NT2/D1 (cell line): Measurements from ENCODE around the gene TEPSIN.

Experiments
- DNase-seq: peaks from one replicate; pipeline ENCODE4 v3.0.0-alpha.2; 2011; ENCODE audit warnings: low read depth, low spot score
- H3K27me3 ChIP-seq: 2 replicates; pipeline ENCODE4 v1.6.0; 2011; ENCODE audit warnings: mild to moderate bottlenecking; ENCODE audit not compliant: insufficient read length, insufficient read depth
- H3K36me3 ChIP-seq: 2 replicates; pipeline ENCODE4 v1.6.1; 2011; ENCODE audit warnings: mild to moderate bottlenecking, low read length, mixed read lengths; ENCODE audit not compliant: insufficient read depth, insufficient read length
- H3K4me1 ChIP-seq: 2 replicates; pipeline ENCODE4 v1.5.1; 2011; ENCODE audit not compliant: insufficient read depth, insufficient read length
- H3K4me3 ChIP-seq: 2 replicates; pipeline ENCODE4 v1.5.1; 2011; ENCODE audit warnings: low read depth; ENCODE audit not compliant: insufficient read length
- H3K9ac ChIP-seq: 2 replicates; pipeline ENCODE4 v1.6.0; 2011; ENCODE audit warnings: low read depth; ENCODE audit not compliant: insufficient read length
- H3K9me3 ChIP-seq: 2 replicates; pipeline ENCODE4 v1.5.1; 2011; ENCODE audit warnings: mild to moderate bottlenecking, low read length; ENCODE audit not compliant: insufficient read depth
- SUZ12 ChIP-seq: IDR thresholded peaks from 2 replicates; pipeline ENCODE4 v1.6.1; 2011; ENCODE audit not compliant: insufficient read length, insufficient read depth; ENCODE audit errors: extremely low read depth
- YY1 ChIP-seq: IDR thresholded peaks from 2 replicates; pipeline ENCODE4 v1.6.1; 2011; ENCODE audit not compliant: insufficient read length, insufficient read depth
- ZNF274 ChIP-seq: IDR thresholded peaks from 2 replicates; pipeline ENCODE4 v1.6.1; 2011; ENCODE audit warnings: mild to moderate bottlenecking, low read depth, low read length

TEPSIN gene

DNA sequence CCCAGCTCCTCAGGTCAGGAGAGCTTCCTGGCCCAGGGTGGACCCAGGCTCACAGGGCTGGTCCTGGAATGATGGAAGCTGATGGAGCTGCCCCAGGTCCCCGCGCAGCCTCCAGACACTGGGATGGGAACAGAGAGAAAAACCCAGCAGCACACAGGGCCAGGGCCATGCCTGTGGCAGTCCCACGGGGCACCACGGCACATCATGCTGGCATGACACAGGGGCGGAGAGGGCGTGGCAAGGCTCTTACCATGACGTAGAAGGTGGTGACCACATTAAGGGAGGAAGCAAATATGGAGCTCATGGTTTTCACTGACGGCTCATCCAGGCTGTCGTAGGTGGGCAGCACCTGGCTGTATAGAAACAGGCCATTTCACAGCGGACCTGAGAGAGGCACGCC is 37.9 kb upstream of the TEPSIN start:
- TF ChIP-seq ZNF274, result no peak
- peaks cover 76% of the 10 kb centered on the region for H3K36me3 ChIP-seq
- H3K9me3 ChIP-seq, result no peaks in the 10 kb centered on the region
- no peak overlapping the region for H3K9ac ChIP-seq
- DNase-seq, result no peak
- no peaks in the 10 kb centered on the region for H3K27me3 ChIP-seq
- H3K4me1 ChIP-seq, result no peaks in the 10 kb centered on the region
- H3K4me3 ChIP-seq, result no peak overlapping the region

DNA sequence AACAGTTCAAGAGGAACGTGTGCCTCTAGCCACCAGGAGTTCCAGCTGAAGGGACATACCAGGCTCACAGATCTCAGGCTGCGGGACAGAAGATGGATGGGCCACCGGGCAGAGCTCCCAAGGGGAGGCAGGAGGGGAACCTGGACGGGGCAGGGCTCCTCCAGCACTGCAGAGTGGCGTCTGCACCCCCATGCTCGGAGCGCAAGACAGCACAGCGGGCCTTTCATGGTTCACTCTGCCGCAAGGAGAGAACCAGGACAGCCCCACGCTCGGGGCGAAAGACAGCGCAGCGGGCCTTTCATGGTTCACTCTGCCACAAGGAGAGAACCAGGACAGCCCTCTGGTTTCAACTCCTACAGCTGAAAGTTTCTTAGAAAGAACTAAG is 35.6 kb upstream of the TEPSIN start:
- H3K4me1 ChIP-seq, result no peaks in the 10 kb centered on the region
- H3K4me3 ChIP-seq, result no peak overlapping the region
- H3K9me3 ChIP-seq, result no peaks in the 10 kb centered on the region
- DNase-seq, result no peak
- peaks cover 78% of the 10 kb centered on the region for H3K36me3 ChIP-seq
- H3K27me3 ChIP-seq, result no peaks in the 10 kb centered on the region
- no peak overlapping the region for H3K9ac ChIP-seq
- TF ChIP-seq SUZ12 (no peak), ZNF274 (no peak)

DNA sequence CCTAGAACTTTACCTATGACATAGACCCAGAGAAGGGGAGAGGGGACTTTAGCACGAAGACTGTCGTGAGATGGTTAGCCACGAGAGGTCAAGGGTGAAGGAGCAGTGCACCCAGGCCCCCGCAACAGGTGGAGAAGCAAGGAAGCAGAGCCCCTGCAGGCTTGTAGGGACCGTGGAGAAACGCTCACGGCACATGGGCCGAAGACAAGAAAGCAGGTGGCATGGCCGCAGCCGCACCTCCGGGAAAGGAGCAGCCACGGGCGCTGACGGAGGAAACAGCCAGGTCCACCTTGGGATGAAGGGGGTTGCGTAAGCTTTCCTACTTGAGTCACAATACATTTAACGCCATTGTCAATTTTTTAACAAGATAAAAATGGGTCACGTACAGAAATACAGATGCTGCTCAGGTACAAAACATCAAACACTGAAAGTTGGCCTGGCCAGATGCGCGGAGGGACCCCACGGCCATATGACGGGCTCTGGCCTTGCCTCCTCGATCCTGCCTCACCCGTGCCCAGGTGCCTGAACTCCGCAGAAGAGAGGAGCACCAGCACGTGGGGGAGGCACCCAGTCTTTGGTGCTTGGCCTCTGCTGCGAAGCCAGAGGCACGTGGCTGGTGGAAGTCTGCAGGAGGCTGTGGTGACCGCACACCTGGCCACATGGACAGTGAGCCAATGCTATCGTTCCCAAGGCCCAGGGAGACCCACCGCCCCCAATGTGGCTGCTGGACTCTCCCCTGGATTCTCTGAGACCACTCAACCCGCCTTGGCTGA is 35.0 kb upstream of the TEPSIN start:
- TF ChIP-seq ZNF274 (no peak), YY1 (no peak), SUZ12 (no peak)
- DNase-seq, result no peak
- Histone ChIP-seq H3K9me3 (no peaks in the 10 kb centered on the region), H3K36me3 (peaks cover 78% of the 10 kb centered on the region), H3K9ac (no peak overlapping the region), H3K4me1 (no peaks in the 10 kb centered on the region), H3K4me3 (no peak overlapping the region), H3K27me3 (no peaks in the 10 kb centered on the region)

DNA sequence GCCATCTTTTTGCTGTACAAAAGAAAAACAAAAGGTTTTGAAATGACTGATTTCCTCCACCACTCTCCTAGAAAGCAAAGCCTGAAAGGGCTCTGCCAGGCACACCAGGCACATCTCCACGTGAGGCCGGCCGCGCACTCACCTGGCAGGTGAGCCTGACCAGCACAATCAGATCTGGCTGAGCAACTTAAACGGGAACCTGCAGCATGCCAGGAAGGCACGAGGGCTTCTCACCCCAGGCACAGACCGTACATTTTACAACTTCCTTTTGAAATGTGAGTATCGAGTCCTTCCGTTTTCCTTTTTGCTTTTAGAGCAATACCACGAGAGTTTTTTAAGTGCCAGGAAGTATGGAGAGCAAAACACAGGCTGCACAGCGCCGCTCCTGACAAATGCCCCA is 33.8 kb upstream of the TEPSIN start:
- Histone ChIP-seq H3K9ac (no peak overlapping the region), H3K4me1 (no peaks in the 10 kb centered on the region), H3K4me3 (no peak overlapping the region), H3K36me3 (peaks cover 79% of the 10 kb centered on the region), H3K9me3 (no peaks in the 10 kb centered on the region), H3K27me3 (no peaks in the 10 kb centered on the region)
- TF ChIP-seq ZNF274 (no peak), YY1 (no peak), SUZ12 (no peak)
- no peak for DNase-seq

DNA sequence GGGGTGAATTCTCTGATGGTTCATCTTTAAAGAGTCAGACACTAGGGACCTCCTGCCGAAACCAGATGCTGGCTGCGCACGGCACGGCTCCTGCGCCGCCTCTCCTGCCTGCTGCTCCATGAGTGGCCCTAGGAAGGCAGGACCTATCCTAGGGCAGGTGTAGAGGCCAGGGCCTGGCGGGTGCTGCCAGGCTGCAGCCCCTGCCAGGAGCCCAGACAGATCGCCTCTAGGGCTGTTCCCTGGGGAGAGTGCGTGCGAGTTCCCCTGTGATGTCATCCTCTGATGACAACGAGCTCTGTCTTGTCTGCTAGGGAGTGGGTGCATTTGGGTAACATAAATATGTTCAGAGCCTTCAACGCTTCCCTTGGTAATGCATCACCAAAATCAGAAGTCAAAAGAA is 32.4 kb upstream of the TEPSIN start:
- H3K27me3 ChIP-seq, result no peaks in the 10 kb centered on the region
- TF ChIP-seq SUZ12 (no peak), YY1 (no peak), ZNF274 (no peak)
- no peaks in the 10 kb centered on the region for H3K9me3 ChIP-seq
- peaks cover 69% of the 10 kb centered on the region for H3K36me3 ChIP-seq
- no peak for DNase-seq
- no peak overlapping the region for H3K9ac ChIP-seq
- no peaks in the 10 kb centered on the region for H3K4me1 ChIP-seq
- no peak overlapping the region for H3K4me3 ChIP-seq

DNA sequence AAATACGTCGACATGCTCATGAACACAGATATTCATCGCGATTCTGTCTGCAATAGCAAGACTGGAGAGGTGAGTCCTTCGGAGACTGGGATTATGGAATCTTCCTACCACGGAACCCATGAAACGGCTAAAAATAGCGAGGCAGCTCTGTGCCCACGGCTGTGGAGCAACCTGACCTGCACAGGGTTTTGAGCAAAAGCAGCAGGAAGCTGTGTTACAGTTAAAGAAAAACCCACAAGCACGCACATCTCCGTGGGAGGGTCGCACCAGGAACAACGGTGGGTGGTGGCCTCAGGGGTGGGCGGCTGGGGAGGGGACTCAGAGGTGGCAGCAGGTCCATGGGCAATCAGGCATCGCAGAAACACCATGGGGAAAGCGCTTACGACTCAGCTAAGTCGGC is 31.4 kb upstream of the TEPSIN start:
- no peaks in the 10 kb centered on the region for H3K4me1 ChIP-seq
- H3K36me3 ChIP-seq, result peaks cover 73% of the 10 kb centered on the region
- TF ChIP-seq ZNF274 (no peak), SUZ12 (no peak), YY1 (no peak)
- DNase-seq, result no peak
- no peak overlapping the region for H3K9ac ChIP-seq
- no peak overlapping the region for H3K4me3 ChIP-seq
- H3K27me3 ChIP-seq, result no peaks in the 10 kb centered on the region
- no peaks in the 10 kb centered on the region for H3K9me3 ChIP-seq

DNA sequence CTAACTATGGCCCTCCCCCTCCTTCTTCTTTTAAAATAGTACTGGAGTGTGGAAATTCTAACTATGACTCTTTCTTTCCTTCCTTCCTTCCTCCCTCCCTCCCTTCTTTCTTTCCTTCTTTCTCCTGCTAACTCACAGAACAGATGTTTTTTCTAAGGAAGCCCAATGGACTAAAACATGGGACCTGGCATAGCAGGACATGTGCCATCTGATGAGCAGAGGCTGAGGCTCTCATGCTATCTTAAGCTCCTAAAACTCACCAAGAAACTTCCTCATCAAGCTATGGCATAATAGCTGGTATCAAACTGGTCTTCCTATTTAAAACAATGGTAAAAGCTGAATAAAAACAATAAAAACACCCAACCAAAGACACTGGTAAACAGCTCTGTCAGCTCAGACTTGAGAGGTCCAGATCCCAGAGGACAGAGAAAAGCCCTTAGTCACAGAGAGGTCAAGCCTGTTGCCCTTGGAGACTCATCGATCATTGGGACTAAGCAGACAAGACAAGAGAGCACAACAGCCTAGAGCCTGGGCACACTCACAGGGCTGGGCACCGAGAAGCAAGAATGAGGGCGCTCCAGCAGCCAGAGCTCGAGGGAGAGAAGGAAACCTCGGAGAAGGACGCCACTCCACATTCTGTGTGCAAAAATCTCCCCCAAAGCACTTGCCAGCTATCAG is 28.7 kb upstream of the TEPSIN start:
- no peak overlapping the region for H3K4me3 ChIP-seq
- TF ChIP-seq YY1 (no peak), SUZ12 (no peak), ZNF274 (no peak)
- peaks cover 68% of the 10 kb centered on the region for H3K36me3 ChIP-seq
- no peak overlapping the region for H3K9ac ChIP-seq
- H3K4me1 ChIP-seq, result peaks cover 5% of the 10 kb centered on the region
- no peak for DNase-seq
- no peaks in the 10 kb centered on the region for H3K9me3 ChIP-seq
- H3K27me3 ChIP-seq, result no peaks in the 10 kb centered on the region
